ENCODE measurements around the gene SP100.

Gene SP100

DNA sequence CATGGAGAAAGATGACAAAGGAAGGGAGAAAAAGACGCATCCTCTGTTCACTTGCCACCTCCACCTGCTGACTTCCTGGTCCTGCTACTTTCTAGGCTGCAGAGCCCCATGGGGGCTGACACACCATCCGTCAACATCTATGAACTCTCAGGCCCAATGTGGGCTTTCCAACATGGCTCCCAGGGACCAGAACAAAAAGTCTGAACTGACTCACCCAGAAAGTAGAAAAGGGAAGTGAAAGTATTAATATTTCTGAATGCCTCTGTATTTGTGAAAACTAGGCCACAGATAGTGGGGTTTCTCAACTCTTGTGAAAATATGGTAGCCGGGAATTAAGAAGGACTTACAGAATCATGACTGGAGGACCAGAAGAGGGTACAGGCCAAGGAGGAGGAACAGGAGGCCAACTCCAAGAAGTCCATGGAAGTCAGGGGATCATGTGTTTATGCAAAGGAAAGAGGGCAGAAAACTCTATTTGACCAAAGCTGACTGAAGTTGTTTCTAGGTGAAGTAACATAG, 173.6 kb downstream of the SP100 start:
- no peak for TF ChIP-seq CTCF (IDR thresholded peaks at IDR 0.05; ENCODE audit: insufficient read depth, missing control alignments)
- FAIRE-seq, result no peak
- no peak for DNase-seq (ENCODE audit: insufficient read length, low spot score)

- no peak for DNase-seq (ENCODE audit: insufficient read length, low spot score)
- no peak for FAIRE-seq
- no peak for TF ChIP-seq CTCF (IDR thresholded peaks at IDR 0.05; ENCODE audit: insufficient read depth, missing control alignments)
Measured at GRCh38 chr2:230590333-230590732, 174.3 kb downstream of the SP100 start.

DNA sequence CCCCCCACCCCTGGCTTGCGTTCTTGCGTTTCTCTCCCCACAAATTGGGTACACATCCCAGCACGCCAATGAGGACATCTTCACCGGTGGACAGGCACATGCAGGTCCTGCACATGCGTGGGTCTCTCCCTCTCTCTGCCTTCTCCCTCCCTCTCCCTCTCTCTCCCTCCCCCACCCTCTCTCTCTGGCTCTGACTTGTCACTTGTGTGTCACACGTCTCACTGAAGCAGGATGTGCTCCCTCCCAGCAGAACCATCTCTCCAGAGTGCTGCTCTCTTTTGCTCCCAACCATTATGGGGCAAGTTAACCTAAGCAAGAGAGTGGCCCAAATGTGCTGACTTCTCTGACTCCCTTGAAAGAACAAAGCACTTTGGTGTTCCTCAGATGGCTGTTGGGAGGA, 175.8 kb downstream of the SP100 start:
- TF ChIP-seq CTCF (IDR thresholded peaks at IDR 0.05; ENCODE audit: insufficient read depth, missing control alignments), result no peak
- no peak for DNase-seq (ENCODE audit: insufficient read length, low spot score)
- no peak for FAIRE-seq

DNA sequence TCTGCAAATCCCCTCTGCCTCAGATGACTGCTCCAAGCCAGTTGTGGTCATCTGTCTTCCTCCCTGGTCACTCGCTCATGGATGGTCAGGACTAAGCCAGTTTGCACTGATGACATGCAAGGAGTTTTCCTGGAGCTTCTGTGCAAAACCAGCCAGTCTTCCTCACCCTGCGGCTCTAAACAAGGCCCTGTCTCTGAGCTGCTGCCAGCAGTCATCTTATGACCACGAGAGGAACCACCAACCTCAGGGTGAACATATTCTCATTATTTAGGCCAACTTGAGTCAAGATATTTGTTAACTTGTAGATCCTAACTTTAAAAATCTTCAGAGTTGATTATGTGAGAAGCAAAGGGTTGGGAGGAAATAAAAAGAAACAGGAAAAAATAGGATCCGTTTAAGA, 176.8 kb downstream of the SP100 start:
- no peak for TF ChIP-seq CTCF (IDR thresholded peaks at IDR 0.05; ENCODE audit: insufficient read depth, missing control alignments)
- no peak for DNase-seq (ENCODE audit: insufficient read length, low spot score)
- no peak for FAIRE-seq
